GM12878 (cell line): ENCODE measurements around the gene CATSPERD. TPM values are rescaled to one million over a fixed set of nuclear protein-coding genes. Genes with fewer than 3 reads are reported as not detected.

ENCODE experiments used
- ATAC-seq: fragments of 200-7000 bp; cut with Tn5 transposase; 3 replicates; pipeline ENCODE4 v1.9.1; 2020; ENCODE audit warnings: mild to moderate bottlenecking, moderate library complexity
- BruUV-seq: library from RNA; stranded (reverse); fragments of 400-500 nt; replicated peaks from 2 replicates; lab custom pipeline; 2021; lab: Mats Ljungman, UMichigan
- CTCF ChIA-PET: fragments of 300-600 bp; sonication (Branson Sonifier 250); formaldehyde crosslinking; extraction: SDS; loops from one replicate; lab custom pipeline; 2021; ENCODE audit warnings: inconsistent platforms; lab: Yijun Ruan, JAX
- POLR2A ChIA-PET: fragments of 350-600 bp; formaldehyde crosslinking; extraction: SDS; loops from one replicate; lab custom pipeline; 2021; ENCODE audit warnings: inconsistent platforms; lab: Charles Lee
- RAD21 ChIA-PET: fragments of 300-600 bp; sonication (Branson Sonifier 250); formaldehyde crosslinking; loops from one replicate; lab custom pipeline; 2023; ENCODE audit warnings: antibody characterized with exemption; ENCODE audit not compliant: unreplicated experiment; lab: Charles Lee
- SMC1A ChIA-PET: fragments of 300-600 bp; sonication (Branson Sonifier 250); formaldehyde crosslinking; loops from one replicate; lab custom pipeline; 2023; ENCODE audit not compliant: unreplicated experiment, uncharacterized antibody; lab: Charles Lee
- DNase-seq: peaks from one replicate; pipeline ENCODE4 v3.0.0-alpha.2; 2011; ENCODE audit warnings: low read depth, low spot score
- FAIRE-seq: peaks from 3 replicates; lab custom pipeline; 2011; peaks lifted over from hg19 to GRCh38; lab: Jason Lieb, UNC
- H2AFZ ChIP-seq: 2 replicates; pipeline ENCODE4 v1.6.0; 2011; ENCODE audit warnings: low read depth, low read length, control low read depth; ENCODE audit not compliant: control insufficient read depth
- H3K27ac ChIP-seq: 2 replicates; pipeline ENCODE4 v1.5.1; 2011; ENCODE audit warnings: control low read depth; ENCODE audit not compliant: control insufficient read depth, insufficient read depth
- H3K27me3 ChIP-seq, 2 experiments: replicated peaks in 1 of 2; 2 replicates each; pipeline versions ENCODE4 v1.6.0 to v1.6.1; 2011; ENCODE audit warnings: low read length in 1 of 2; ENCODE audit not compliant: control insufficient read depth in 2 of 2, insufficient read depth in 2 of 2
- H3K36me3 ChIP-seq, 2 experiments: 2 replicates each; pipeline ENCODE4 v1.5.1; 2011; ENCODE audit warnings: low read length in 1 of 2; ENCODE audit not compliant: control insufficient read depth in 2 of 2, insufficient read depth in 2 of 2
- H3K4me1 ChIP-seq: 2 replicates; pipeline ENCODE4 v1.6.1; 2011; ENCODE audit warnings: mild to moderate bottlenecking, low read length, moderate library complexity, mixed read lengths; ENCODE audit not compliant: control insufficient read depth, insufficient read depth
- H3K4me2 ChIP-seq: 2 replicates; pipeline ENCODE4 v1.6.0; 2011; ENCODE audit warnings: control low read depth; ENCODE audit not compliant: control insufficient read depth, insufficient read depth
- H3K4me3 ChIP-seq: fragments of 200-600 bp; sonication (generic); 2 replicates; pipeline ENCODE4 v1.5.1; 2016
- H3K79me2 ChIP-seq: 2 replicates; pipeline ENCODE4 v1.6.0; 2011; ENCODE audit warnings: low read length; ENCODE audit not compliant: control insufficient read depth, insufficient read depth
- H3K9ac ChIP-seq: 2 replicates; pipeline ENCODE4 v1.8.0; 2011; ENCODE audit warnings: low read length, control low read depth, mixed read lengths; ENCODE audit not compliant: control insufficient read depth, insufficient read depth
- H3K9me3 ChIP-seq: replicated peaks from 3 replicates; pipeline ENCODE4 v1.5.1; 2011; ENCODE audit warnings: mild to moderate bottlenecking, low read length; ENCODE audit not compliant: control insufficient read depth, insufficient read depth
- H4K20me1 ChIP-seq: 2 replicates; pipeline ENCODE4 v1.6.0; 2011; ENCODE audit not compliant: control insufficient read depth, insufficient read depth
- ATF3 ChIP-seq: IDR thresholded peaks from 2 replicates; pipeline ENCODE4 v1.6.1; 2011; ENCODE audit warnings: low read depth, mild to moderate bottlenecking, low read length, moderate library complexity, borderline replicate concordance; ENCODE audit errors: extremely low read depth
- CBX5 ChIP-seq: sonication (generic); IDR thresholded peaks from 2 replicates; pipeline ENCODE4 v1.6.1; 2016; ENCODE audit warnings: low read depth, moderate library complexity, mild to moderate bottlenecking, inconsistent platforms
- DPF2 ChIP-seq: fragments of 450-650 bp; IDR thresholded peaks from 2 replicates; pipeline ENCODE4 v1.6.1; 2017; ENCODE audit warnings: mild to moderate bottlenecking
- MYC ChIP-seq: IDR thresholded peaks from 2 replicates; pipeline ENCODE4 v1.6.1; 2011; ENCODE audit warnings: mild to moderate bottlenecking, low read length, moderate library complexity, inconsistent platforms; ENCODE audit not compliant: insufficient read depth, insufficient replicate concordance, insufficient read length, severe bottlenecking
- POLR2A ChIP-seq: IDR thresholded peaks from 2 replicates; pipeline ENCODE4 v1.6.1; 2011; ENCODE audit warnings: low read depth, mild to moderate bottlenecking, low read length
- POLR2AphosphoS5 ChIP-seq: IDR thresholded peaks from 2 replicates; pipeline ENCODE4 v1.6.1; 2011; ENCODE audit warnings: mild to moderate bottlenecking, low read length, inconsistent platforms
- POU2F2 ChIP-seq: IDR thresholded peaks from 3 replicates; pipeline ENCODE4 v1.6.1; 2011; ENCODE audit warnings: low read depth, mild to moderate bottlenecking, low read length, borderline replicate concordance
- RB1 ChIP-seq: fragments of 450-650 bp; formaldehyde crosslinking; IDR thresholded peaks from 2 replicates; pipeline ENCODE4 v1.6.1; 2017; ENCODE audit warnings: mild to moderate bottlenecking, borderline replicate concordance
- SPI1 ChIP-seq: IDR thresholded peaks from 2 replicates; pipeline ENCODE4 v1.6.1; 2011; ENCODE audit warnings: low read depth, mild to moderate bottlenecking, low read length, moderate library complexity, borderline replicate concordance; ENCODE audit not compliant: insufficient read depth
- ZSCAN29 ChIP-seq: fragments of 450-650 bp; IDR thresholded peaks from 2 replicates; pipeline ENCODE4 v1.6.1; 2017; ENCODE audit warnings: mild to moderate bottlenecking, moderate library complexity
- WGBS: methylation state at CpG from one replicate; pipeline ENCODE4 v1.1.6; 2016; ENCODE audit warnings: low lambda C conversion rate; ENCODE audit not compliant: insufficient replicate concordance, insufficient coverage; ENCODE audit errors: missing lambda C conversion rate; 5-methylcytosine and 5-hydroxymethylcytosine counted together
- in situ Hi-C: fragments of 300-500 bp; cut with MboI; formaldehyde crosslinking; loops from 9 replicates; pipeline ENCODE4 v1.14.3; 2018; ENCODE audit warnings: mixed read lengths
- intact Hi-C: fragments of 100-400 bp; cut with micrococcal nuclease; formaldehyde crosslinking; loops from one replicate; pipeline ENCODE4 v1.14.2; 2022; ENCODE audit not compliant: unreplicated experiment
- polyA plus RNA-seq, 11 experiments: library from polyadenylated mRNA; depleted of rRNA in 4 of 11; unstranded in 6 of 11; stranded (reverse) in 5 of 11; fragments of >200 nt; fragmentation: Nextera tagmentation in 4 of 11; fragmentation: Illumina TruSeq in 1 of 11; extraction: Ambion mirVana in 4 of 11; extraction: Trizol in 1 of 11; gene quantifications; 1 replicate in 1 of 11; 2 replicates in 10 of 11; pipeline versions ENCODE4 v1.2.1 to v1.2.3, GENCODE V29; 2011 to 2016; ENCODE audit warnings: inconsistent platforms in 2 of 11, missing spikeins in 2 of 11, low read depth in 1 of 11
- total RNA-seq, 4 experiments: library from RNA; depleted of rRNA in 3 of 4; stranded (reverse); fragments of >200 nt in 3 of 4; fragmentation: Illumina TruSeq in 1 of 4; extraction: Trizol in 1 of 4; gene quantifications; 2 replicates each; pipeline versions ENCODE4 v1.2.1 to v1.2.3, GENCODE V29; 2013 to 2021
- TF ChIP-seq, protein P1 (sequence below): fragments of 450-650 bp; IDR thresholded peaks from 2 replicates; pipeline ENCODE4 v1.6.1; 2017; ENCODE audit warnings: borderline replicate concordance

CATSPERD gene
- total and polyA plus RNA-seq, 10 of the 15 experiments (the other 5 are each of a cell fraction or from before 2014, with no cell fraction given), result 0.02 to 0.38 (median 0.11) TPM; not detected in 5

GRCh38 chr19:5705552-5705951, 14.9 kb upstream of the CATSPERD start:
- no peak for ATAC-seq
- SMC1A ChIA-PET, result no interaction called here
- no peaks in the 10 kb centered on the region for H3K4me1 ChIP-seq
- H4K20me1 ChIP-seq, result no peaks in the 10 kb centered on the region
- no peak for FAIRE-seq
- RAD21 ChIA-PET, result no interaction called here
- no peak overlapping the region for H3K4me3 ChIP-seq
- CTCF ChIA-PET, result interaction anchor here (1.2 kb wide), 2 partner anchors 16 to 18 kb away, joined by 3 read pairs; no protein-coding TSS in a partner anchor
- no TSS peak for BruUV-seq
- no peak overlapping the region for H3K27ac ChIP-seq
- H2AFZ ChIP-seq, result no peak overlapping the region
- H3K9ac ChIP-seq, result no peak overlapping the region
- no peaks in the 10 kb centered on the region for H3K79me2 ChIP-seq
- H3K36me3 ChIP-seq, result peaks cover 27 to 39% of the 10 kb centered on the region in 2 experiments
- TF ChIP-seq CBX5 (no peak), RB1 (no peak), DPF2 (no peak), SPI1 (no peak), MYC (no peak), POLR2AphosphoS5 (0 out of 2 replicates have a peak, but pooled peaks have one; percentile 31), ATF3 (no peak), POLR2A (peak; percentile 55), POU2F2 (no peak), ZSCAN29 (no peak)
- TF ChIP-seq, protein P1, sequence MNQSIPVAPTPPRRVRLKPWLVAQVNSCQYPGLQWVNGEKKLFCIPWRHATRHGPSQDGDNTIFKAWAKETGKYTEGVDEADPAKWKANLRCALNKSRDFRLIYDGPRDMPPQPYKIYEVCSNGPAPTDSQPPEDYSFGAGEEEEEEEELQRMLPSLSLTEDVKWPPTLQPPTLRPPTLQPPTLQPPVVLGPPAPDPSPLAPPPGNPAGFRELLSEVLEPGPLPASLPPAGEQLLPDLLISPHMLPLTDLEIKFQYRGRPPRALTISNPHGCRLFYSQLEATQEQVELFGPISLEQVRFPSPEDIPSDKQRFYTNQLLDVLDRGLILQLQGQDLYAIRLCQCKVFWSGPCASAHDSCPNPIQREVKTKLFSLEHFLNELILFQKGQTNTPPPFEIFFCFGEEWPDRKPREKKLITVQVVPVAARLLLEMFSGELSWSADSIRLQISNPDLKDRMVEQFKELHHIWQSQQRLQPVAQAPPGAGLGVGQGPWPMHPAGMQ, result no peak
- intact Hi-C loops, result no loop called here
- no peaks in the 10 kb centered on the region; the same call in 2 of the 3 replicates for H3K9me3 ChIP-seq
- no peak overlapping the region for H3K4me2 ChIP-seq
- in situ Hi-C loops, result no loop called here
- POLR2A ChIA-PET, result interaction anchor here (0.6 kb wide), 1 partner anchor 81 kb away, joined by 8 read pairs; no protein-coding TSS in a partner anchor
- WGBS, result 92% methylated on average over 16 of the region's 16 CpGs
- H3K27me3 ChIP-seq, result no peaks in the 10 kb centered on the region
- no peak for DNase-seq
